Activated CD4-positive, CD25-positive, alpha-beta regulatory T cell (primary cell): Measurements from ENCODE around the gene GAS7.

Experiments used
- DNase-seq, 4 experiments: peaks; one replicate each; lab custom pipeline; 2025; lab: John Stamatoyannopoulos, UW

The GAS7 gene

GRCh38 chr17:10200645-10201044 is 2.2 kb upstream of the GAS7 start:
- no peak for DNase-seq

- DNase-seq = no peak
Measured at GRCh38 chr17:10200016-10200415, 1.6 kb upstream of the GAS7 start.

- no peak for DNase-seq
Measured at GRCh38 chr17:10197721-10198508, 491 bp downstream of the GAS7 start.

- DNase-seq = no peak
Measured at GRCh38 chr17:10197362-10197720, 1.1 kb downstream of the GAS7 start.

GRCh38 chr17:10196941-10197340 is 1.5 kb downstream of the GAS7 start:
- DNase-seq = no peak

GRCh38 chr17:10196384-10196895 is 2.0 kb downstream of the GAS7 start:
- DNase-seq = no peak

GRCh38 chr17:10195090-10195805 is 3.2 kb downstream of the GAS7 start:
- DNase-seq = no peak

- DNase-seq = no peak
Measured at GRCh38 chr17:10193632-10194031, 4.8 kb downstream of the GAS7 start.

- no peak for DNase-seq
Measured at GRCh38 chr17:10192972-10193371, 5.4 kb downstream of the GAS7 start.

GRCh38 chr17:10192461-10192860 is 5.9 kb downstream of the GAS7 start:
- no peak for DNase-seq

- DNase-seq = no peak
Measured at GRCh38 chr17:10187456-10187855, 10.9 kb downstream of the GAS7 start.

- DNase-seq = no peak
Measured at GRCh38 chr17:10186771-10187410, 11.5 kb downstream of the GAS7 start.

GRCh38 chr17:10183931-10184930 is 14.2 kb downstream of the GAS7 start:
- DNase-seq = no peak

GRCh38 chr17:10182785-10183184 is 15.6 kb downstream of the GAS7 start:
- DNase-seq = no peak

- no peak for DNase-seq
Measured at GRCh38 chr17:10178506-10178991, 19.9 kb downstream of the GAS7 start.

- DNase-seq = no peak
Measured at GRCh38 chr17:10177913-10178505, 20.4 kb downstream of the GAS7 start.

GRCh38 chr17:10177131-10177912 is 21.1 kb downstream of the GAS7 start:
- DNase-seq = no peak

GRCh38 chr17:10173913-10174312 is 24.5 kb downstream of the GAS7 start:
- no peak for DNase-seq

GRCh38 chr17:10172778-10173177 is 25.6 kb downstream of the GAS7 start:
- no peak for DNase-seq

- DNase-seq = no peak
Measured at GRCh38 chr17:10172241-10172741, 26.1 kb downstream of the GAS7 start.
